GM12891 (cell line): ENCODE data around the gene IL33.

Source experiments
- DNase-seq: peaks from one replicate; pipeline ENCODE4 v3.0.0; 2011; ENCODE audit warnings: low spot score; ENCODE audit not compliant: insufficient read length
- FAIRE-seq: peaks from 2 replicates; lab custom pipeline; 2011; peaks lifted over from hg19 to GRCh38; lab: Jason Lieb, UNC
- PAX5 ChIP-seq: IDR thresholded peaks from 2 replicates; pipeline ENCODE4 v1.6.1; 2011; ENCODE audit warnings: low read length, moderate library complexity, mild to moderate bottlenecking; ENCODE audit not compliant: insufficient read depth, severe bottlenecking
- POLR2A ChIP-seq: IDR thresholded peaks from 2 replicates; pipeline ENCODE4 v1.6.1; 2011; ENCODE audit warnings: low read depth, low read length, control low read depth
- POLR2AphosphoS5 ChIP-seq: IDR thresholded peaks from 2 replicates; pipeline ENCODE4 v1.6.1; 2011; ENCODE audit warnings: low read depth, low read length, control low read depth
- POU2F2 ChIP-seq: IDR thresholded peaks from 2 replicates; pipeline ENCODE4 v1.6.1; 2011; ENCODE audit warnings: low read depth, mild to moderate bottlenecking, control low read depth, low read length, moderate library complexity
- SPI1 ChIP-seq: IDR thresholded peaks from 2 replicates; pipeline ENCODE4 v1.6.1; 2011; ENCODE audit warnings: low read depth, low read length, control low read depth
- TAF1 ChIP-seq: IDR thresholded peaks from 2 replicates; pipeline ENCODE4 v1.6.1; 2011; ENCODE audit warnings: low read depth, low read length, control low read depth

The IL33 gene

DNA sequence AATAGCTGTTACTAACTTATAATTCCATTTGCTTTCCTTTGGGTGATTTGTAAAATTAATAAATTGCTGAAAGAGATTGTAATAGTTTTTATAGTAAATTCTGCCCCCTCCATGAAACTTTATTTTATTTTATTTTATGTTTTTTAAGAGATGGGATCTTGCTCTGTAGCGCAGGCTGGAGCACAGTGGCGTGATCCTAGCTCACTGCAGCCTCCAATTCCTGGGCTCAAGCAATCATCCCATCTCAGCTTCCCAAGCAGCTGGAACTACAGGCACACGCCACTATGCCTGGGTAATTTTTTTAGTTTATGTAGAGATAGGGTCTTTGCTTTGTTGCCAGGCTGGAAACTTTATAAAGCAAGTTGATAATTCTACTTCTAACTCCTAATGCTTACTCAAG, 395 bp downstream of the IL33 start:
- no peak for TF ChIP-seq PAX5
- no peak for TF ChIP-seq TAF1
- TF ChIP-seq POLR2A: no peak
- no peak for TF ChIP-seq POU2F2
- TF ChIP-seq SPI1: no peak
- no peak for TF ChIP-seq POLR2AphosphoS5
- DNase-seq (no peak), FAIRE-seq (no peak)

GRCh38 chr9:6216951-6217350, 1.3 kb downstream of the IL33 start:
- no peak for FAIRE-seq
- TF ChIP-seq POLR2A (no peak), POU2F2 (no peak), POLR2AphosphoS5 (no peak), SPI1 (no peak), PAX5 (no peak), TAF1 (no peak)
- no peak for DNase-seq

DNA sequence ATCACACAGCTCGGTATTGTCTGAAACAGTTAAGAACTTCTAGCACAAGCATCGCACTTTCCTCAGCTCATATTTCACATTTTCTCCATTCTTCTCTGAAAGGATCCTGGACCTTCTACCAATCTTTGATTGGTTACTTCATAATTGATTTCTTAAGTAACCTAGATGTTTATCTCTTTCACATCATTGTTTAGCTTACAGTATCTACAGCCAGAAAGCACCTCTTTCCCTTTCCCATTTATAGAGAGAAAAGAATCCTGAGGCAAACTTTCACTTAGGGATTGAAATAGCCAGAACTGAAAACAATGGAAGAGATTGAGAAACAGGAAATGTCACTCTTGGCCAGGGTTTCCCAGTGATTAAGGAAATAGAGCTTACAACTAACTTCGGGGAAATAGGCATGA, 2.5 kb downstream of the IL33 start:
- FAIRE-seq: no peak
- no peak for DNase-seq
- TF ChIP-seq POLR2A (no peak), POLR2AphosphoS5 (no peak), PAX5 (no peak), POU2F2 (no peak), SPI1 (no peak), TAF1 (no peak)

DNA sequence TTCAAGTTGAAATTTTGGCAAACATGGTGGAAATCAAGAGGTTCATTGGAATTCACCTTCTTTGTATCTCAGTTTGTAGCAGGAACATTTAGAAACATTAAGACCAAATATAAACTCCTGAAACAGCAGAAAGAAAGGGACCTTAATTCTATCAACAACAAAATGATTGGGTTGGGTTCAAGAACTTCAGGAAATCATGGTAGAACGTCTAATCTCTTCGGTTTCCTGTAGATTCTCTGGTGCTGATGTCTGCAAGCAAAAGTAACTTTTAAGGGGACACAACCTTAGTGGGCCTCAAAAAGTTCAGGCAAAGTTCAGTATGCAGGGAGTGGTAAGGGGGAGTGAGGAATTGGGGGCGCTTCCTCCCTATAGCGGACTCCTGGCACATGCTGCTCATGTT, 3.4 kb downstream of the IL33 start:
- DNase-seq (no peak), FAIRE-seq (no peak)
- TF ChIP-seq SPI1 (no peak), POLR2AphosphoS5 (no peak), POLR2A (no peak), TAF1 (no peak), PAX5 (no peak), POU2F2 (no peak)

DNA sequence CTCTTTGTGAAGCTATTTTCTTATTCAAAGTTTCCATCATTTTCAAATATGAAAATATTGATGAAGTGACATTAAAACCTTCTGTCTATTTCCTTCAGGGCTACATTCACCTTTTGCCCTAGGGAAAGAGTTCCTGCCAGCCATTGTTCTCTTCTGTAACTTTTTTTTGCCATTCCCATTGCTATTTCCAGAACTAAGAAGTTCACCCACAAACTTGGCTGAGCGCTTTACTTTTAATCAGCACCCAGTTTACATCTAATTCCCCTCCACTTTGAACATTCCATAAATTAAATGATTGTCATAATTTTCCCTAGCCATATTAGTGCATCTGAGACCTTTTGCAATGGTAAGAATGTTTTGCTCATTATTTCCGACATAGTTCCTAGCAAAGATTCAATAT, 4.4 kb downstream of the IL33 start:
- no peak for TF ChIP-seq POU2F2
- no peak for TF ChIP-seq PAX5
- no peak for TF ChIP-seq SPI1
- no peak for TF ChIP-seq POLR2AphosphoS5
- no peak for TF ChIP-seq TAF1
- TF ChIP-seq POLR2A: no peak
- FAIRE-seq: no peak

DNA sequence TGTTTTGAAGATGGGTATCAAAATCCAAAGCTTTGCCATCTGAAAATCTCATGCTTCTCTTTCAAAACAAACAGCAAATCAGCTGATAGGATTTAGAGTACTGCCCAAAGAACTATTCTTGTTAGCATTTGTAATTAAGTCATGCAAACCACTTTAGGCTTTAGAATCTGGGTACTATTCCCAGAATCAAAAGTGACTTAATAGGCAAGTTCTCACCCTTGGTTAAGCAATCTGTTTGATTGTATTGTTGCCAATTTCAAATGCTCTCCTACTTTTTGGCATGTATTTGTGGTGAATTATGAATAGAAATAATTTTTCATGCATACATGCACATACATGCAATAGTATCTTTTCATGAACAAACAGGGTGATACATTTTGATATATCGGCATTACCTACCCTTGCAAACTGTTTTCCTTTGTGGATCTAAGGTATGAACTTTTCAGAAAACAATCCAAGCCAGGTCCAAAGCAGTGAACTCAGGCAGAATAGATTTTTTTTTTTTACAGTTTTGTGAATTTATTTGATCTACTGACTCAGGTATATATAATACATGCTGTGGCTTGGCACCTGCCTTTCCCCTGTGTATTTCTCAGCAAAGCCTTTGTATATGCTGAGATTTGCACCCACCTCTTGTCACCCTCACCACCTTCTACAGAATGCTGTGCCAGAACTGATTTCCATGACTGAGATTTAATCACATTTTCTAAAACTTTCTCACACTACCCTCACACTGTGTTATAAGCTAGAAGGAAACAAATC, 9.0 kb downstream of the IL33 start:
- DNase-seq (no peak), FAIRE-seq (no peak)
- TF ChIP-seq POLR2AphosphoS5 (no peak), PAX5 (no peak), POLR2A (no peak)

More for the DNA sequence above, 4.4 kb downstream of the IL33 start:
- no peak for DNase-seq

GRCh38 chr9:6226696-6227095, 11.1 kb downstream of the IL33 start:
- TF ChIP-seq SPI1: no peak
- FAIRE-seq (no peak), DNase-seq (no peak)

DNA sequence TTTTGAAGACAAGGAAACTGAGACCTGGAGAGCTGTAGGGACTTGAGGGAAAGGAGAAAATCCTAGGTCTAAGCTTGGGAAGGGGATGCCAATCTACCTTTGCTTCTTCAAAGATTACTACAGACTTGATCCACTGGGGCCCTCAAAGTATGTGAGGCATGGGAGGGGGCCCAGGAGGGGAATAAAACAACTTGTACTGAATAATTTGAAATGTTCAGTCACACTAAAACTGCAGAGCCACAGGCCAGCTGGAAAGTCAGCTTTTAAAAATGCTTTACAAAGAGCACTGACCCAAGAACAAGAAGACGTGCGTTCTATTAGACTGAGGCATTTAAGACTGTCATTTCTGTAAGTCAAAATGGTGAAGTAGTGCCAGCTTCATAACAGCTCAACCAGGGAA, 13.6 kb downstream of the IL33 start:
- FAIRE-seq (no peak), DNase-seq (no peak)
- TF ChIP-seq TAF1 (no peak), PAX5 (no peak), POLR2A (no peak), SPI1 (no peak), POU2F2 (no peak), POLR2AphosphoS5 (no peak)

- no peak for TF ChIP-seq SPI1
- no peak for TF ChIP-seq POLR2A
- no peak for TF ChIP-seq PAX5
- TF ChIP-seq TAF1: no peak
- no peak for TF ChIP-seq POLR2AphosphoS5
- no peak for TF ChIP-seq POU2F2
- FAIRE-seq (no peak), DNase-seq (no peak)
Measured at GRCh38 chr9:6229619-6230018, 14.0 kb downstream of the IL33 start.
